IPS DF 19.7 (cell line): ENCODE measurements around the gene TIMM17A.
"Not testable (repeated sequence)": the region's sequence is repeated elsewhere in the genome, so short reads cannot be mapped to it uniquely, and the experiment has no call there.

ENCODE experiments used
- DNase-seq: peaks from one replicate; pipeline ENCODE4 v3.0.0-alpha.2; 2013; ENCODE audit warnings: low read depth, low spot score

TIMM17A gene

DNA sequence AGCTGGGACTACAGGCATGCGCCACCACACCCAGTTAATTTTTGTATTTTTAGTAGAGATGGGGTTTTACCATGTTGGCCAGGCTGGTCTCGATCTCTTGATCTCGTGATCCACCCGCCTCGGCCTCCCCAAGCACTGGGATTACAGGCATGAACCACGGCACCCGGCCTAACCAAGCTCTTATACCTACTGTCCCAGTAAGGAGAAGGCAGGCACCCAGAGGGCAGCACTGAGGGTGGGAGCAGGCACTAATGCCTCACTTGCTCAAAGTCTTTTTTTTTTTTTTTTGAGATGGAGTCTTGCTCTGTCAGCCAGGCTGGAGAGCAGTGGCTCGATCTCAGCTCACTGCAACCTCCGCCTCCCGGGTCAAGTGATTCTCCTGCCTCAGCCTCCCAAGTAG, 15.0 kb upstream of the TIMM17A start:
- not testable (repeated sequence) for DNase-seq

GRCh38 chr1:201941420-201942128, 13.7 kb upstream of the TIMM17A start:
- peak; percentile 98 for DNase-seq

DNA sequence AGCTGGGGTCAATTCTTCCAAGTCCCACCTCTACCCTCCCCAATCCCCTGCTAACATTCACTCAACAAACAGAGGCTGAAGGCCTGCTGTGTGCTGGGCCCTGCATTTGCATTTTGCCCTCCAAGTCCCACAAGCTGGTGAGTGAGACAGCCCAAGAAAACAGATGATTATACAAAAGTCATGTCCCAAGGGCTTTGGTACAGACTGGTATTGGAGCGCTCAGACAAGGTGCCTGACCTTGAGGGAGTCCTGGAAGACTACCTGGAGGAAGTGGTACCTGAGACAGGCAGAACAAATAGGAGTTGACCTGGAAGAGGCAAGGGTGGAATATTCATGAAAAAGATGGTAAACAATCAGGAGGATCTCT, 13.2 kb upstream of the TIMM17A start:
- DNase-seq = no peak

DNA sequence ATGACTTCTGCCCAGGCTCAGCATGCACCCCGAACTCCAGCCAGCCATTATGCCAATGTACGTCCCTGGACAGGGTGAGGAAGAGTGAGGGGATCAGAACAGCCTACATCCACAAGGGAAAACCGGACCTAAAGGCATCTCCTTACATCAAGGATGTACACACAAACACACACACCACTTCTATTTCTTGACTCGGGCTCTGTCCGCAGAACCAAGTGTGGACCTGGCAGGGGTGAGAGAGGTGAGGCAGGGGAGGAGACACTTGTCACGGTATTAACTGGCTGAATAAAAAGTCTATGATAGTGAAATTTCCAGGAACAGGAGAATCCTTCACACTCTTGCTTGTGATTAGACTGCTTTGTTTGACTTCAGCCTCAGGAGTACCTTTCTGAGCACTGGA, 11.3 kb upstream of the TIMM17A start:
- no peak for DNase-seq

- DNase-seq = no peak
Measured at GRCh38 chr1:201944639-201945038, 10.7 kb upstream of the TIMM17A start.

GRCh38 chr1:201945157-201945556, 10.1 kb upstream of the TIMM17A start:
- DNase-seq = no peak

DNA sequence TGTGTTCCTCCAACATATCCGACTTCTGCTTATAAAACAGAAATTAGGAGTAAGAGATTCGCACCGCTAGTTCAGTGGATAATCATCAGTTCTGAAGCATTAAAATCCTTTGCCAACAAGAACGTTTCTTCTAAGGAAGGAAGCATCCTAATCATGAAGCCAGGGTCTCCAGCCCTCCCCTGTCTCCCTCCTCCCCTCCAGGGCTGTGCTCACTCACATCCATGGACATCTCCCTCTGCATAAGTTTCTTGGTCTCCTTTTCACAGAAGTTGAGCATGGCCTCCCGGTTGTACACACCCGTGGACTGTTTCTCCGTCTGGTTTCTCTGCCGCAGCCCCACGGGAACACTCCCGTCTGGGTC, 9.5 kb upstream of the TIMM17A start:
- DNase-seq = no peak

DNA sequence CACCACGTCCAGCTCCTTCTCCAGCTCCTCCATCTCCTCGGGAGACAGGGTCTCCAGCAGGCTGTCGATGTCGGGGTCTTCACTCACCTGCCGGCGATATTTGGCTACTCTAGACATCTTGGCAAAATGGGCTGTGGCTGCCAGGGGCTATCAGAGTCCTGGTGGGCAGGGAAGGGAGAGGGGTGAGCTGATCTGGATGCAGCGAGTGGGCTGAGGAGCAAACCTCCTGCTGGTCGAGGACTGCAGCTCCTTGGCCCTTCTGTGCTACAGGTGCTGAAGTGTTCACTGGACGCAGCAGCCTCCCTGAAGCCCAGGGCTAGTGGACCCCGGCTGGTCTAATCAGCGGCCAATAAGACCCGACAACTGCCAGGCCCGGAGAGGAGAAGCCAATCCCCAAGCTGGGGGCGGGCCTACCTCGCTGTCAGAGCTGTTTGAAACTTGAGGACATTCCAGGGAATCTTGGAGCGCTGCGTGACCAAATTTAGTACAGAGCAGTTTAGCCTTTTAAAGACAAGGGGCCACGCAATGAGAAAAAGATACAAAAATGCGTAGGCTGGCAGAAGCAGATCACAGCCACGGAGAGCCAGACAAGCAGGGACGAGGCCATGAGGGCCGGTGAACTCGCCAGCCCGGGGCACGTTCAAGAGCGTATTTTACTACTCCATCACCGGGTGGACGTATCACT, 8.9 kb upstream of the TIMM17A start, which contains the start of gene LMOD1:
TSS of gene LMOD1 (minus strand) at position 325 of the 685 bp plus-strand sequence. CDS start at position 117, 208 bp downstream.
- DNase-seq = peak; percentile 60

- no peak for DNase-seq
Measured at GRCh38 chr1:201947697-201948008, 7.7 kb upstream of the TIMM17A start.

DNA sequence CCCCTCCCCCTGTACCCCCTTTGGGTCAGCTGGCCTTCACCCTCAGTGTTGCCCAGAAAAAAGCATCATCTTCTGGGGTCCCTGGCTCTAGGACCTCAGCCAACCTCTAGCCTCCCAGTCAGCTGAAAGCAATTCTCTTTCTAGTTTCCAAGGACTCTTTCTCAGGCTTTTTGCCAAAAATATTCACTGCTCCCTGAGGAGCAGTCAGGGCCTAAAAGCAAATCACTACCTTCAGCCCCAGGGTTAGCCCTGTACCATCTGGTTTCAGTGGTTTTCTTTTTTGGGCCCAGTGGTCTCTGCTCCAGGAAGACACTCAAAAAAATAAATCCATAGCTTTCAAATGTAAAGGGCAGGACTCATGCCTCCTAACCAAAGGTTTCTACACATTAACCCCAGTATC, 5.8 kb upstream of the TIMM17A start:
- no peak for DNase-seq

- no peak for DNase-seq
Measured at GRCh38 chr1:201954263-201955008, 867 bp upstream of the TIMM17A start.

- DNase-seq = no peak
Measured at GRCh38 chr1:201955729-201956143, 433 bp downstream of the TIMM17A start.

GRCh38 chr1:201958348-201958747, 3.0 kb downstream of the TIMM17A start:
- DNase-seq = no peak

GRCh38 chr1:201962382-201962781, 7.1 kb downstream of the TIMM17A start:
- DNase-seq = not testable (repeated sequence)

GRCh38 chr1:201964261-201964660, 9.0 kb downstream of the TIMM17A start:
- DNase-seq = no peak

DNA sequence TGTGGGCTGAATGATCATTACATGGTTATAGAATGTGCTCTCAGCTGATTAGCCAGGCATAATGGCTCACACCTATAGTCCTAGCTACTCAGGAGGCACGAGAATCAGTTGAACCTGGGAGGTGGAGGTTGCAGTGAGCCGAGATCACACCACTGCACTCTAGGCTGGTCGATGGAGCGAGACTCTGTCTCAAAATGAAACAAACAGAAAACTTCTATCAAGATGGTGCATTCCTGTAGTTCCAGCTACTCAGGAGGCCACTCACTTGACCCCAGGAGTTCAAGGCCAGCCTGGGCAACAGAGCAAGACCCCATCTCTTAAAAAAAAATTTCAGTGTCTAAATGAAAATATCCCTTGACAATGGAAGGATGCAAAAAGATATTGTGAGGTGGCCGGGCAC, 10.9 kb downstream of the TIMM17A start:
- no peak for DNase-seq

GRCh38 chr1:201968202-201968925, 13.1 kb downstream of the TIMM17A start:
- DNase-seq = no peak

GRCh38 chr1:201970334-201971159, 15.2 kb downstream of the TIMM17A start:
- DNase-seq = no peak

- no peak for DNase-seq
Measured at GRCh38 chr1:201982082-201982622, 26.8 kb downstream of the TIMM17A start.

GRCh38 chr1:201982623-201983379, 27.5 kb downstream of the TIMM17A start, which contains the start of gene RNPEP:
Gene RNPEP, plus strand, starts transcription at chr1:201982648. Its CDS starts 19 bp downstream, at chr1:201982667.
- DNase-seq = no peak
